Kidney (tissue), 14 donors: ENCODE results near the gene PASD1. TPM values are rescaled to one million over a fixed set of nuclear protein-coding genes. Genes with fewer than 3 reads are reported as not detected.
"Not testable (repeated sequence)": the region's sequence is repeated elsewhere in the genome, so short reads cannot be mapped to it uniquely, and the experiment has no call there.

Experiments
- DNase-seq, 5 donors: peaks; one replicate each; pipeline ENCODE4 v3.0.0-alpha.2; 2013 to 2020
- FAIRE-seq: peaks from 2 replicates; lab custom pipeline; 2012; peaks lifted over from hg19 to GRCh38; lab: Jason Lieb, UNC
- H3K27ac ChIP-seq, 2 donors: one replicate each; pipeline ENCODE4 v1.7.0; 2013; ENCODE audit warnings: low read depth in 2 of 2, low read length in 2 of 2, inconsistent platforms in 1 of 2
- H3K27me3 ChIP-seq: one replicate; pipeline ENCODE4 v1.7.1; 2013; ENCODE audit warnings: low read length, inconsistent platforms; ENCODE audit not compliant: control insufficient read depth, insufficient read depth
- H3K36me3 ChIP-seq, 3 donors: one replicate each; pipeline versions ENCODE4 v1.7.0 to v1.7.1; 2013; ENCODE audit warnings: low read length in 3 of 3, control low read depth in 1 of 3, inconsistent platforms in 1 of 3; ENCODE audit not compliant: insufficient read depth in 3 of 3, control insufficient read depth in 2 of 3
- H3K4me1 ChIP-seq, 3 donors: one replicate each; pipeline versions ENCODE4 v1.7.0 to v1.7.1; 2013; ENCODE audit warnings: low read length in 3 of 3, inconsistent platforms in 1 of 3, low read depth in 1 of 3; ENCODE audit not compliant: control insufficient read depth in 2 of 3, insufficient read depth in 2 of 3
- H3K4me3 ChIP-seq, 3 donors: one replicate each; pipeline versions ENCODE4 v1.7.0 to v1.8.1; 2013; ENCODE audit warnings: low read length in 3 of 3, control low read depth in 1 of 3, inconsistent platforms in 1 of 3
- H3K9ac ChIP-seq, 3 donors: one replicate each; pipeline versions ENCODE4 v1.7.0 to v1.7.1; 2013; ENCODE audit warnings: low read length in 3 of 3, control low read depth in 1 of 3, inconsistent platforms in 1 of 3
- H3K9me3 ChIP-seq, 3 donors: one replicate each; pipeline versions ENCODE4 v1.7.0 to v1.7.1; 2013; ENCODE audit warnings: low read length in 3 of 3, control low read depth in 1 of 3, inconsistent platforms in 1 of 3; ENCODE audit not compliant: control insufficient read depth in 2 of 3, insufficient read depth in 1 of 3
- intact Hi-C: fragments of 100-400 bp; cut with DNase I; formaldehyde crosslinking; loops from one replicate; pipeline ENCODE4 v1.11.1; 2022
- polyA plus RNA-seq: library from polyadenylated mRNA; stranded (reverse); fragments of 350-450 nt; fragmentation: Illumina TruSeq; extraction: RNeasy Lipid Tissue Mini Kit (QIAGEN cat#74804); gene quantifications from one replicate; pipeline ENCODE4 v1.2.3, GENCODE V29; 2014; ENCODE audit warnings: low read depth, low replicate concordance; ENCODE audit not compliant: insufficient read depth
- total RNA-seq: library from RNA; stranded (reverse); fragmentation: NEBNext Ultra II Directional; extraction: Animal tissue kit (Norgen Biotek cat#: 25700); gene quantifications from one replicate; pipeline ENCODE4 v1.2.1, GENCODE V29; 2021
- TF ChIP-seq, protein P1 (sequence below): IDR thresholded peaks from 3 replicates; pipeline ENCODE4 v1.5.1; 2012; ENCODE audit warnings: mild to moderate bottlenecking, moderate library complexity, borderline replicate concordance; ENCODE audit not compliant: insufficient read depth; ENCODE audit errors: extremely low read depth
- donor health status: control.
- donor health status: control.
- donor health status: control.
- donor health status: control.
- donor health status: control.
- donor health status: DM: yes; HTN: yes; CAD: no.
- donor health status: Normal renal cell carcinoma (clear cell type).

The PASD1 gene
- total and polyA plus RNA-seq, 2 donors from 2014 or later, result not detected

DNA sequence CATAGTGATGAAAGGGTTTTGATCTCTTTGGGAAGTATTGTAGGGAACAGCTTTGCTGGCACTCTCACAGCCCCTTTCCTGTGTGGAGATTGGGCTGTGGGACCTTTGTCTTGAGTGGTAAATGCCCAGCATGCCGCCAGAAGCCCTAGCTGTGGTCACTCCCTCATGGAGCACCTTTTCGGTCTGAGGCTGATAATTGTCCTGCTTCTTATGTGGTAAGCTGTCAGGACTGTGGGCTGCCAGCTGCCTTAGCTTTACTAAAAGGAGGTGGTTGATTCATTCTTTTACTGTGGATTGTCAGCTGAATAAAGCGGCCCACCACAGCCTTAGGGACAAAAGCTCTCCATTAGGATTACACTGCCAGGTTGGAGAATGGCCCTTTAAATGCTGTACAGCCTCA, 7.1 kb downstream of the PASD1 start:
- intact Hi-C loops, result no loop called here
- TF ChIP-seq, protein P1, sequence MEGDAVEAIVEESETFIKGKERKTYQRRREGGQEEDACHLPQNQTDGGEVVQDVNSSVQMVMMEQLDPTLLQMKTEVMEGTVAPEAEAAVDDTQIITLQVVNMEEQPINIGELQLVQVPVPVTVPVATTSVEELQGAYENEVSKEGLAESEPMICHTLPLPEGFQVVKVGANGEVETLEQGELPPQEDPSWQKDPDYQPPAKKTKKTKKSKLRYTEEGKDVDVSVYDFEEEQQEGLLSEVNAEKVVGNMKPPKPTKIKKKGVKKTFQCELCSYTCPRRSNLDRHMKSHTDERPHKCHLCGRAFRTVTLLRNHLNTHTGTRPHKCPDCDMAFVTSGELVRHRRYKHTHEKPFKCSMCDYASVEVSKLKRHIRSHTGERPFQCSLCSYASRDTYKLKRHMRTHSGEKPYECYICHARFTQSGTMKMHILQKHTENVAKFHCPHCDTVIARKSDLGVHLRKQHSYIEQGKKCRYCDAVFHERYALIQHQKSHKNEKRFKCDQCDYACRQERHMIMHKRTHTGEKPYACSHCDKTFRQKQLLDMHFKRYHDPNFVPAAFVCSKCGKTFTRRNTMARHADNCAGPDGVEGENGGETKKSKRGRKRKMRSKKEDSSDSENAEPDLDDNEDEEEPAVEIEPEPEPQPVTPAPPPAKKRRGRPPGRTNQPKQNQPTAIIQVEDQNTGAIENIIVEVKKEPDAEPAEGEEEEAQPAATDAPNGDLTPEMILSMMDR, result no peak
- no peak for FAIRE-seq

DNA sequence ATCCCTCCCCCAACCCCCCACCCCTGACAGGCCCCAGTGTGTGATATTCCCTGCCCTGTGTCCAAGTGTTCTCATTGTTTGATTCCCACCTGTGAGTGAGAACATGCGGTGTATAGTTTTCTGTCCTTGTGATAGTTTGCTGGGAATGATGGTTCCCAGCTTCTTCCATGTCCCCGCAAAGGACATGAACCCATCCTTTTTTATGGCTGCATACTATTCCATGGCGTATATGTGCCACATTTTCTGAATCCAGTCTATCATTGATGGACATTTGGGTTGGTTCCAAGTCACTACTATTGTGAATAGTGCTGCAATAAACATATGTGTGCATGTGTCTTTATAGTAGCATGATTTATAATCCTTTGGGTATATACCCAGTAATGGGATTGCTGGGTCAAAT, 29.9 kb downstream of the PASD1 start:
- H3K27me3 ChIP-seq, FAIRE-seq, H3K4me1 ChIP-seq, intact Hi-C loops, H3K27ac ChIP-seq, H3K36me3 ChIP-seq, H3K4me3 ChIP-seq, H3K9me3 ChIP-seq, DNase-seq, H3K9ac ChIP-seq: not testable (repeated sequence)

More for the DNA sequence above, 7.1 kb downstream of the PASD1 start:
- DNase-seq, result no peak
- Histone ChIP-seq H3K9ac (no peak overlapping the region), H3K27ac (no peak overlapping the region), H3K9me3 (no peaks in the 10 kb centered on the region), H3K4me1 (no peaks in the 10 kb centered on the region), H3K36me3 (no peaks in the 10 kb centered on the region), H3K4me3 (no peak overlapping the region), H3K27me3 (no peaks in the 10 kb centered on the region)

DNA sequence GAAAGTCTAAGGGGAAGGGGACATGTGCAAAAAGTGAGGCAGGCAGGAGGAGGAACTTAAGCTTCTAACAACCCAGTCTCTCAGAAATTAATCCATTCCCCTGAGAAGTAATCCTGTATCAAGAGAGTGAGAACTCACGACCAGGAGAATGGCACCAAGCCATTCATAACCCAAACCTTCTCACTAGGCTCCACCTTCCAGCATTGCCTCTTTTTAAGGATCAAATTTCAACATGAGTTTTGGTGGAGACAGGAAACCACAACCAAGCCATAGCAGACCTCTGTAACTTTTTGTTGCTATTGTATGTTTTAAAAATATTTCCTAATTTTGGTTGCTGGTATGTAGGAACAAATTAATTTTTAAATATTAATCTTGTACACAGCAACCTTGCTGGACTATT, 32.8 kb downstream of the PASD1 start:
- H3K9me3 ChIP-seq, result no peaks in the 10 kb centered on the region
- no peaks in the 10 kb centered on the region for H3K36me3 ChIP-seq
- no peak for DNase-seq
- TF ChIP-seq, protein P1, result no peak
- H3K4me1 ChIP-seq, result no peaks in the 10 kb centered on the region
- no peaks in the 10 kb centered on the region for H3K27me3 ChIP-seq
- no peak for FAIRE-seq
- H3K27ac ChIP-seq, result no peak overlapping the region
- intact Hi-C loops, result no loop called here
- H3K9ac ChIP-seq, result no peak overlapping the region
- H3K4me3 ChIP-seq, result no peak overlapping the region

DNA sequence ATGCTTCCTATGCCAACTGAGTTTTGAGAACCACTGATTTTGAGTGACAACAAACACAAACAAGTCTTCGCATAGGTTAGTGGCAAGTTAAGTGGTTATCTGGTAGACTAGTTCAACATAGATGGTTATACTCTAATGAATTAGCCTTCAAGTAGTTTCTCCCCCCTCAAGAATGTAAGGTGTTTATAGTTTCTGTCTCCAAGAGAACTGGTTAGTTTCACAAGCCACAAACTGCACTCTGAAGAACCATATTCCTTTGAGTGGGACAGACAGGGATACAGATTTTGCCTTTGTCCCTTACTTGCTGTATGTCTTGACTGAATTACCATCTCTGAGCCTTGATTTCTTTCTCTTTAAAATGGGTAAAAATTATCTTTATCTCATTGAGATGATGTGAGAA, 41.5 kb downstream of the PASD1 start:
- Histone ChIP-seq H3K27me3 (no peaks in the 10 kb centered on the region), H3K9me3 (no peaks in the 10 kb centered on the region), H3K4me3 (no peak overlapping the region), H3K27ac (no peak overlapping the region), H3K36me3 (no peaks in the 10 kb centered on the region), H3K4me1 (no peaks in the 10 kb centered on the region), H3K9ac (no peak overlapping the region)
- intact Hi-C loops, result no loop called here
- no peak for FAIRE-seq
- TF ChIP-seq, protein P1, result no peak
- DNase-seq, result no peak
